GM18511 (cell line): ENCODE results near the gene EHD2.
"Not testable (repeated sequence)": the region's sequence is repeated elsewhere in the genome, so short reads cannot be mapped to it uniquely, and the experiment has no call there.

Experiments
- ATAC-seq: cut with Tn5 transposase; IDR thresholded peaks from one replicate; pipeline ENCODE4 v1.9.1; 2021; ENCODE audit warnings: mild to moderate bottlenecking, moderate library complexity; ENCODE audit not compliant: unreplicated experiment

The EHD2 gene

DNA sequence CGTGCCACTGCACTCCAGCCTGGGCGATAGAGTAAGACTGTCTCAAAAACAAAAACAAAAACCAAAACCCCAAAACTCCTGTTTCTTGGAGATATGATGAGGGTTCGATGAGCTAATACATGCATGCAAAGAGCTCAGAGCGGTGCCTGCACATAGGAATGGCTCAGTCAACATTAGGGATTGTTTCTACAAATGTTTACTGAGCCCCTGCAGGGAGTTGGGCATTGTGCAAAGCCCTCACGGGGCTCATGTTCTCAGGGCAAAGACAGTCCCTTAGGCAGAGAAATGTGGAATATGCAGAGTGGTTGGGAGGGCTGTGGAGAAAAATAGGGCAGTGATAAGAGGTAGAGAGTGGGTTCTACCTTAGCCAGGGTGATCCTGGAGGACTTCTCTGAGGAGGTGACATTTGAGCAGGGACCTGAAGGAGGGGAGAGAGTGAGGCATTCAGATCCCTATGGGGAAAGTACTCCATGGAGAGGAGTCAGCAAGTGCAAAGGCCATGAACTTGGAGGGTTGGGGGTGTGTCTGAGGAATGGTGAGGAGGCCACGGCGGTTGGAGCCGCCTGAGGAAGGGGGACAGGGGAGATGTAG lies 1.5 kb upstream of the EHD2 start:
- no peak for ATAC-seq

DNA sequence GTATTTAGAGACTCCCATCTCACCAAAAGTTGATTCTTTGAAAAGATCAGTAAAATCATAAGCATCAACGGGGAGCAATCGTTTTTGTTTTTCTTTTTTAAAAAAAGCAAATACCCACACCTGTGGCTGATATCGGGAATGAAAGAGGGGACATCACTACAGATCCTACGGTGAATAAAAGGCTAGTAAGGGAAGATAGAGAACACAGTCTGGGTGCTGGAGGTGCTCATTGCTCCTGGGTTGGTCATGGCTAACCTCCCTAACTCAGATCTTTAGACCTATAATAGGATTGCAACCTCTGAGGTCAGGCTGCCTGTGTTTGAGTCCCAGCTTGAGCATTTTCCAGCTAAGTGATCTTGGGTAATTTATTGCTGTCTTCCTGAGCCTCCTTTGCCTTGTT lies 1.1 kb downstream of the EHD2 start:
- ATAC-seq = no peak

DNA sequence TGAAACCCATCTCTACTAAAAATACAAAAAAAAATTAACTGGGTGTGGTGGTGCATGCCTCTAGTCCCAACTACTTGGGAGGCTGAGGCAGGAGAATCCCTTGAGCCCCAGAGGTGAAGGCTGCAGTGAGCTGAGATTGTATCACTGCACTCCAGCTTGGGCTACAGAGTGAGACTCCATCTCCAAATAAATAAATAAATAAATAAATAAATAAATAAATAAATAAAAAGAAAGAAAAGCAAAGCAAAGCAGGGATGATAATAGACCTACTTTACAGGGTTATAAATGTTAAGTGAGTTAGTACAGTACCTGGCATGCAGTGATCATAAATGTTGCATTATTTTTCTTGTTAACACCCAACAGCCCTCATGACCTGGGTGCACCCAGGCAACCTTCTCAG lies 1.6 kb downstream of the EHD2 start:
- ATAC-seq = not testable (repeated sequence)

DNA sequence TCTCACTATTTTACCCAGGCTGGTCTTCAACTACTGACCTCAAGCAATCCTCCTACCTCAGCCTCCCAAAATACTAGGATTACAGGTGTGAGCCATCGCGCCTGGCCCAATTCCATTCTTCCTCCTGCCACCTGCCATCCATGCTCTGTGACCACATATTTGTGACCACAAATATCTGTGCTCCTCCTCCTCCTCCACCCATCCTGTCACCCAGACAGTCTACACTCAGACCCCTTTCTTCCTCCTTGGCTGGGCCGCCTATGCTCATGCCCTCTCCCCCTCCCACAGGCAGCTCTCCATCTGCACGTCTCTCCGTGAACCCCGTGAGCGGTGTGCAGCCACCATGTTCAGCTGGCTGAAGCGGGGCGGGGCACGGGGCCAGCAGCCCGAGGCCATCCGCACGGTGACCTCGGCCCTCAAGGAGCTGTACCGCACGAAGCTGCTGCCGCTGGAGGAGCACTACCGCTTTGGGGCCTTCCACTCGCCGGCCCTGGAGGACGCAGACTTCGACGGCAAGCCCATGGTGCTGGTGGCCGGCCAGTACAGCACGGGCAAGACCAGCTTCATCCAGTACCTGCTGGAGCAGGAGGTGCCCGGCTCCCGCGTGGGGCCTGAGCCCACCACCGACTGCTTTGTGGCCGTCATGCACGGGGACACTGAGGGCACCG lies 3.2 kb downstream of the EHD2 start:
- no peak for ATAC-seq

DNA sequence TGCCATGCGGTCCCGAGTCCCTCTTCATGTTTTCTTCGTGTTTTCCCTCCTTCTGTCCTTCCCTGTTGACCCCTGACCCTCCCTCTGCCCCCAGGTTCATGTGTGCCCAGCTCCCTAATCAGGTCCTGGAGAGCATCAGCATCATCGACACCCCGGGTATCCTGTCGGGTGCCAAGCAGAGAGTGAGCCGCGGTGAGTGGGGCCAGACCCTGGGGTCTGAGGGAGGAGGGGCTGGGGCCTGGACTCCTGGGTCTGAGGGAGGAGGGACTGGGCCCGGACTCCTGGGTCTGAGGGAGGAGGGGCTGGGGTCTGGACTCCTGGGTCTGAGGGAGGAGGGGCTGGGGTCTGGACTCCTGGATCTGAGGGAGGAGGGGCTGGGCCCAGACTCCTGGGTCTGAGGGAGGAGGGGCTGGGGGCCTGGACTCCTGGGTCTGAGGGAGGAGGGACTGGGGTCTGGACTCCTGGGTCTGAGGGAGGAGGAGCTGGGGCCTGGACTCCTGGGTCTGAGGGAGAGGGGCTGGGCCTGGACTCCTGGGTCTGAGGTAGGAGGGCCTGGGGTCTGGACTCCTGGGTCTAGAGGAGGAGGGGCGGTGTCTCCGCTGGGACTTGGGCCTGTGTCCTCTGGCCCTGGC lies 5.3 kb downstream of the EHD2 start:
- not testable (repeated sequence) for ATAC-seq

DNA sequence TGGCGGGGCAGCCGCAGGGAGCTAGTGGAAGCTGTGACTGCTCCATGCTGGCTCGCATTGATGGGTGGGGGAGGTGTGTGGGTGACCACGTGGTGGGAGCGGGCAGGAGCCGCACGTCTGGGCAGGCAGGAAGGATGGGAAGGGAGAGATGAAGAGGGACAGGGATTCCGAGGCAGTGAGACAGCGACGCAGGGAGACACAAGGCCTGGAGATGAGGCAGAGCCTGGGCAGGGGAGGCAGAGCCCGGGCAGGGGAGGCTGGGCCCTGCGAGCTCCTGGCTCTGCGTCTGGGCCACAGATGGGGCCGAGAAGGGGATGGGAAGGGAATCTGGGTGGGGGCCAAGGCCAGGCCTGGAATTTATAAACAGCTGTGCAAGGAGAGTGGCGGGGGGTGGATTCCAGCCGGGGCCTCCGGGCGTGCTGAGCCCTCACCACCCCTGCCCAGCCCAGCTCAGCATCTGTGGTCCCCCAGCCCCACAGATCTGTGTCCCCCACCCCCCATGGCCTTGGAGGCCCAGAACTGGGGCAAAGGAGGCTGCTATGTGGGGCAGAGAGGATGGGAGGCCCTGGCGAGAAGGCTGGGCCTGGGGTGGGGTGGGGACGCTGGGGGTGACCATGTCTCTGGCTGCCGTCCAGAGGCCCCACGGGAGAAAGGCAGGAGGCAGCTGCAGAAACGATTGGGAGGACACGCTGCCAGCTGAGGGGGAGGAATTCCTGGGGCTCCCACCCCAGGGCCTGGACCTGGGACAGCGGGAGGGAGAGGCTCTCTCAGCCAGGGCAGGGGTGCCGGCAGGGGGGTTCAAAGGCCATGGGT lies 6.0 kb downstream of the EHD2 start:
- ATAC-seq = no peak

DNA sequence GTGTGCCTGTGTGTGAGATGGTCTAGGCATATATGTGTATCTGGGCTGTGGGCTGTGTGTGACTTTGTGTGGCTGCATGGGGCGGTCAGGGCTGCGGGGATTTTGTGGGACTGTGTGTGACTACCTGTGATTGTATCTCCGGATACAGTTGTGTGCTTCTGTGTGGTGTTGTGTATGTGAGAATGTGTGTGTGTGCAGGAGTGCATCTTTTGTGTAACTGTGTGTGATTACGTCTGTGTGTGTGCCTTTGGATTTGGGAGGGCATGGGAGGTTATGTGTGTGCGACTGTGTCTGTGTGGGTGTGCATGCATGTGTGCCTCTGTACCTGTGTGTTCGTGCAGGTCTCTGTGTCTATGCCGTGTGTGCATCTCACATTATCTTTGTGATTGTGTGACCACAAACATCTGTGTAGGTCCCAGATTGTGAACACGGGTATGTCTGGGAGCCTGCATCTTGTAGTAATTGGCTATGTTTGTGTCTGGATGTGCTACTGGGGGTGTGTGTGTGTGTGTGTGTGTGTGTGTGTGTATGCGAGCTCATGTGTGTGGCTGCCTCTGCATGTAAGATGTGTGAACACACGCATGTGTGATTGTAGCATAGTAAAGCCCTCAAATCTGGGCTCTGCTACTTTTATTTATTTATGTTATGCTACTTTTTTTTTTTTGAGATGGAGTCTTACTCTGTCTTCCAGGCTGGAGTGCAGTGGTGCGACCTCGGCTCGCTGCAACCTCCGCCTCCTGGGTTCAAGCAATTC lies 7.6 kb downstream of the EHD2 start:
- no peak for ATAC-seq

DNA sequence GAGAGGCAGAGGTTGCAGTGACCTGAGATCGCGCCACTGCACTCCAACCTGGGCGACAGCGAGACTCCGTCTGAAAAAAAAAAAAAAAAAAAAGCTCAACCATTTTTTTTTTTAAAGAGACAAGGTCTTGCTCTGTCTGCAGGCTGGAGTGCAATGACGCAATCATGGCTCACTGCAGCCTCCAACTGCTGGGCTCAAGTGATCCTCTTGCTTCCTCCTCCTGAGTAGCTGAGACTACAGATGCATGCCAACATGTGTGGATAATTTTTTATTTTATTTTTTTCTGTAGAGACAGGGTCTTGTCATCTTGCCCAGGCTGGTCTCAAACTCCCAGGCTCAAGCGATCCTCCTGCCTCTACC lies 10.3 kb downstream of the EHD2 start:
- ATAC-seq = no peak

DNA sequence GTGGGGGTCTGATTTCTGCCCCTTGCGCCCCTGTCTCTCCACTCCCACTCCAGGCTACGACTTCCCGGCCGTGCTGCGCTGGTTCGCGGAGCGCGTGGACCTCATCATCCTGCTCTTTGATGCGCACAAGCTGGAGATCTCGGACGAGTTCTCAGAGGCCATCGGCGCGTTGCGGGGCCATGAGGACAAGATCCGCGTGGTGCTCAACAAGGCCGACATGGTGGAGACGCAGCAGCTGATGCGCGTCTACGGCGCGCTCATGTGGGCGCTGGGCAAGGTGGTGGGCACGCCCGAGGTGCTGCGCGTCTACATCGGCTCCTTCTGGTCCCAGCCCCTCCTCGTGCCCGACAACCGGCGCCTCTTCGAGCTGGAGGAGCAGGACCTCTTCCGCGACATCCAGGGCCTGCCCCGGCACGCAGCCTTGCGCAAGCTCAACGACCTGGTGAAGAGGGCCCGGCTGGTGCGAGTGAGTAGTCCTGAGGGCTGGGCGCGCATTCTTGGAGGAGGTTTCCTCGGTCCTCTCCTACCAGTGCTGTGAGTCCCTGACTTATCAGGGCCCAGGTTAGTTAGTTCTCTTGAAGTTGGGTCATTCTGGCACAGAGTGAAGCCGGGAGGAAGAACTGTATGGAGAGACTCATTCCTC lies 12.7 kb downstream of the EHD2 start:
- ATAC-seq = no peak

DNA sequence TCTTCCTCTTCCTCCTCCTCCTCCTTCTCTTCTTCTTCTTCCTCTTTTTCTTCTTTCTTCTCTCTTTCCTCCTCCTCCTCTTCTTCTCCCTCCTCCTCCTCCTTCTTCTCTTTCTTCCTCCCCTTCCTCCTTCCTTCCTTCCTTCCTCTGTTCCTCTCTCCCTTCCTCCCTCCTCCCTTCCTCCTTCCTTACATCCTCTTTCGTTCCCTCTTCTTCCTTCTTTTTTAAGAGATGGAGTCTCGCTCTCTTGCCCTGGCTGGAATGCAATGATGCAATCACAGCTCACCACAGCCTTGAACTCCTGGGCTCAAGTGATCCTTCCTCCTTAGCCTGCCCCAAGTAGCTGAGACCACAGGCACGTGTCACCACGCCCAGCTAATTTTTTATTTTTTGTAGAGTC lies 13.2 kb downstream of the EHD2 start:
- ATAC-seq = no peak

DNA sequence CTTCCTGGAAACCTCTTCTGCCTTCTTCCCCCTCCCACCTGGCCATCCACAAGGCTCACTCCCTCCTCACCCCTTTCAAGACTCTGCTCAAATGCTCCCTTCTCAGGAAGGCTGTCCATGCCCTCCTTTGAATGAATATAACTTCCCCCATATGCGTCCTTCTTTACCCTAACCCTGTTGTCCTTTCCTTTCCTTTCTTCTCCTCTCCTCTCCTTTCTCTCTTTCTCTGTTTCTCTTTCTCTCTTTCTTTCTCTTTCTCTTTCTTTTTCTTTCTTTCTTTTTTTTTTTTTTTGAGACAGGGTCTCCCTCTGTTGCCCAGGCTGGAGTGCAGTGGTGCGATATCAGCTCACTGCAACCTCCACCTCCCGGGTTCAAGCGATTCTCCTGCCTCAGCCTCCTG lies 15.1 kb downstream of the EHD2 start:
- ATAC-seq = not testable (repeated sequence)

DNA sequence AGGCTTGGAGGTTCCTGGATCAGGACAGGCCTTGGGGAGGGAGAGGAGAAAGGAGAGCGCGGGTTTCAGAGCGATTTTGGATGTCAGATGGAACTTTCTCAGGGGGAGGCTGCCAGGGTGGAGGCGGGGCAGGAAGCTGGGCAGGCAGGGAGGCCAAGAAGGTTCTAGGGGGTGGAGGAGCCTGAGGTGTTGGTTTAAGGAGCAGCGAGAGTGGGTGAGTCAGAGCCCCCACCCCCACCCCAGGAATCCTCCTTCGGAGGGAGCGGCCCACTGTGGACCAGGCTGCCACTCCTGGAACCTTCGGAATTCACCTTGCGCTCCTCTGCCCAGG lies 16.2 kb downstream of the EHD2 start:
- no peak for ATAC-seq

DNA sequence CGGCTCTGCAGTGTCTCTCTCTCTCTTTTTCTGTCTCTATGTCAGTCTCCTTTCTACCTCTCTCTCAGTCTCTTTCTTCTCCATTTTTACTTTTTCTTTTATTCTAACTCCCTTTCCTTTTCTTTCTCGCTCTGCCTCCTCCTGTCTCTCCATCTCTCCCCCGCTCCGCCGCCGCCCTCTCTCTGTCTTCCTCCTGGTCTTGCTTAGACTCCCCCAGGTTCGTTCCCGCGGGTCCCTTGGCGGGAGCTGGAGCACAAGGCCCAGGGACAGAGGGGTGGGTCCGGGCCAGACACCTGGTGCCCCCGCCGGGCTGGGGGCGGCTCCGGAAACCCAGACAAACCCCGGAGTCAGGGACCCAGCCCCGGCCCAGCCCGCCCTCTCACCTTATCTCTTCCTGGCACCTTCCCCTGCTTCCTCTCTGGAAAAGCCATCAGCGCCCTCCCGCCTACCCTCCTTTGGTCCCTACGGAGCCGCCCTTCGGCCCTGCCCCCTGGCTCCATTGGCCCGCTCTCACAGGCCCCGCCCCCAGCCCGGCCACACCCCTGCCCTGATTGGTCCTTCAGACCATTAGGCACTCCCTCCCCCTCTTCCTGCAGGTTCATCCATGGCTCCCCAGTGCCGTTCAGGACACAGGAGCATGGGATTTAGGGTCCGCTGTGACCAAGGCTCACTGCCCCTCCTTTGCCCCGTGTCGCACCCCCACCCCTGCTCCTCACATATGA lies 16.7 kb downstream of the EHD2 start:
- ATAC-seq = no peak

DNA sequence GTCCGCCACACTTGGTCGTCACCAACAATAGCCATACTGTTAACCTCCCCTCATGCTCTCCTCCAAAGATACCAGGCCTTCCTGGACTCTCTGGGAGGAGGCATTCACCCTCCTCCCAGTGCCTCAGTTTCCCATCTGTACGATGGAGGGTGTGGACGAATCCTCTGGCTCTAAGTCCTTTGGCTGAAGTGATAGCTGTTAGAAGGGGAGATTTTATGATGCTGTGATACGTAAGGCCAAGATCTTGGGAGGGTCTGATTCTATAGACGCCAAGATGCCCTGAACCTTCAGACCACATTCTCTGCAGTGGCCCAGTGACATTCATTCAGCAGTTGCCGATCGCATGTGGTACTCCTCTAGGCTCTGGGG lies 17.3 kb downstream of the EHD2 start:
- no peak for ATAC-seq

DNA sequence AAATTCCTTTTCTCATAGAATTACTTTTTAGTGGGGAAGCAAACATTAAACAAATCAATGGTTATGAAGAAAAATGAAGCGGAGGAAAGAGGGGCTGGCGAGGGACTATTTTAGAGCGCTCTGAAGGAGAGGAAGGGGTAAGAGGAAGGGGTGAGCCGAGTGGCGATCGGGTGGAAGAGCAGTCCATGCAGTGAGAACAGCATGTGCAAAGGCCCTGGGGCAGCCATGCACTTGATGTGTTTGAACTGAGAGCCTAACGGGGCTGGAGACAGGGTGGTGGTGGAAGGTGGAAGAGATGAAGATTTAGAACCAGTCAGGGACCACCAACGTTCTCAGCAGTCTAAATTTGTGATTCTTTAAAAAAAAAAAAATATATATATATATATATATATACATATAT lies 17.7 kb downstream of the EHD2 start:
- no peak for ATAC-seq

DNA sequence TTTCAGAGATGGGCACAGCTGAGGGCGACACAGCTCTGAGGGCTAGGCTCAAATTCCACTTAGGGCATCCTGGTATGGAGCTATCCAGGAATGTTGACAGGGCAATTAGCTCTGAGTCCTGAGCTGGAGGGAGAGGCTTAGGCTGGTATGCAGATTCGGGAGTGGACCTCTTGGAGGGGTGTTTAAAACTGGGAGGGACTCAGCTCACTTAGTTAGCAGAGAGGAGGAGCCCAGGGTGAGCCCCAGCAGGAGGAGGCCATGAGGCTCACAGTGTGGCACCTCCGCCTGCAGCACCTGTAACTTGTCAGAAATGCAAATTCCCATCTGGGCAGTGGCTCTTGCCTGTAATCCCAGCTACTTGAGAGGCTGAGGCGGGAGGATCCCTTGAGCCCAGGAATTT lies 21.9 kb downstream of the EHD2 start:
- ATAC-seq = no peak

DNA sequence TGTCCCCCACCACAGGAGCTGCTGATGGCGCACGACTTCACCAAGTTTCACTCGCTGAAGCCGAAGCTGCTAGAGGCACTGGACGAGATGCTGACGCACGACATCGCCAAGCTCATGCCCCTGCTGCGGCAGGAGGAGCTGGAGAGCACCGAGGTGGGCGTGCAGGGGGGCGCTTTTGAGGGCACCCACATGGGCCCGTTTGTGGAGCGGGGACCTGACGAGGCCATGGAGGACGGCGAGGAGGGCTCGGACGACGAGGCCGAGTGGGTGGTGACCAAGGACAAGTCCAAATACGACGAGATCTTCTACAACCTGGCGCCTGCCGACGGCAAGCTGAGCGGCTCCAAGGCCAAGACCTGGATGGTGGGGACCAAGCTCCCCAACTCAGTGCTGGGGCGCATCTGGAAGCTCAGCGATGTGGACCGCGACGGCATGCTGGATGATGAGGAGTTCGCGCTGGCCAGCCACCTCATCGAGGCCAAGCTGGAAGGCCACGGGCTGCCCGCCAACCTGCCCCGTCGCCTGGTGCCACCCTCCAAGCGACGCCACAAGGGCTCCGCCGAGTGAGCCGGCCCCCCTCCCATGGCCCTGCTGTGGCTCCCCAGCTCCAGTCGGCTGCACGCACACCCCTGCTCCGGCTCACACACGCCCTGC lies 27.8 kb downstream of the EHD2 start:
- ATAC-seq = no peak

DNA sequence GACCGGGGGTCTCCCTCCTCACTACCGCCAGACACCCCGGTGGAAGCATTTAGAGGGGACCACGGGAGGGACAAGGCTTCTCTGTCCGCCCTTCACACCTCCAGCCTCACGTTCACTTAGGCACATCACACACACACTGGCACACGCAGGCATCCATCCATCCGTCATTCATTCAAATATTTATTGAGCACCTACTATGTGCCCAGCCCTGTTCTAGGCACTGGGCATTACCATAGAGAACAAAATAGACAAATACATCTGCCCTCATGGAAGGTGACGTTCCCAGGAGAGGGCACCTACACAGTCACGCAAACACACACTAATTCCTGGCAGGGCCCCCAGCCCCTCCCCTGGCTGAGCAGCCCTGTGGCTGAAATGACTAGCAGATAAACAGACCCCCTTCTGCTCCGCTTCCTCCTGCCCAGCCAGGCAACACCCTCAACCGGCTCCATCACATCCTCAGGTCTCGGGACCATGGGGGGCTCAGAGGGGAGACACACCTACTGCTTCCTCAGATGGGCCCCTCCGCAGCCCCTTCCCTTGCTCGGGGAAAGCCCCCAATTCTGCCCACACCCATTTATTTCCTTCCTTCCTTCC lies 28.4 kb downstream of the EHD2 start:
- no peak for ATAC-seq

DNA sequence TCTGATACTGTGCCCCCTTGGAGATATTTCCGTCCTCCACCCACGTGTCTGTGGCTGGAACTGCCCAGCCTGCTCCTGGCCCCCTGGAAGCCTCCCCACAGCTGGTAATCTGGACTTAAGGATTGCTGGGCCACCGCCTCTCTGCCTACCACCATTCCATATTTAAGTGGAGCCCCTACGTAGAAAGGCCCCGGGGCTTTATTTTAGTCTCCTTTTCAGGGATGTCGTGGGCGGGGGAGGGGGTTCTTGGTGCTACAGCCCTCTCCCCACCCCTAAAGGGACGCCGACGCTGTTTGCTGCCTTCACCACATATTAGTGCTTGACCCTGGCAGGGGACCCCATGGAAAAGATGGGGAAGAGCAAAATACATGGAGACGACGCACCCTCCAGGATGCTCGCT lies 29.4 kb downstream of the EHD2 start:
- ATAC-seq = no peak
